Measurements from ENCODE around the gene DLST. TPM values are rescaled to one million over a fixed set of nuclear protein-coding genes. Genes with fewer than 3 reads are reported as not detected.

DLST gene
- total RNA-seq, 1 experiment from 2014 or later = 112 TPM

GRCh38 chr14:74881431-74882102 lies at the start of gene DLST (continued):
- TF ChIP-seq IRF2 (CRISPR knock-in tag; IDR thresholded peaks at IDR 0.05; ENCODE audit: borderline replicate concordance, low read depth) (no peak), KAT7 (CRISPR knock-in tag; IDR thresholded peaks at IDR 0.05; ENCODE audit: borderline replicate concordance) (0 out of 2 replicates have a peak, but pooled peaks have one; percentile 94), ZNF532 (CRISPR knock-in tag; IDR thresholded peaks at IDR 0.05; ENCODE audit: borderline replicate concordance) (no peak), ZSCAN18 (CRISPR knock-in tag; IDR thresholded peaks at IDR 0.05) (no peak), ZBTB43 (CRISPR knock-in tag; IDR thresholded peaks at IDR 0.05) (no peak), HMGA2 (CRISPR knock-in tag; IDR thresholded peaks at IDR 0.05) (no peak), USF2 (CRISPR knock-in tag; IDR thresholded peaks at IDR 0.05) (peak; percentile 31; the same call in 1 of the 2 replicates), NR1H2 (CRISPR knock-in tag; IDR thresholded peaks at IDR 0.05) (no peak), ZNF138 (CRISPR knock-in tag; conservative IDR thresholded peaks at IDR 0.05) (no peak), SMAD3 (CRISPR knock-in tag; IDR thresholded peaks at IDR 0.05; ENCODE audit: borderline replicate concordance) (no peak), E2F4 (CRISPR knock-in tag; IDR thresholded peaks at IDR 0.05; ENCODE audit: borderline replicate concordance, low read depth) (no peak), TCF7 (CRISPR knock-in tag; IDR thresholded peaks at IDR 0.05; ENCODE audit: low read depth) (no peak; the same call in 1 of the 2 replicates), ARID4B (CRISPR knock-in tag; IDR thresholded peaks at IDR 0.05; ENCODE audit: borderline replicate concordance) (peak; percentile 74; the same call in 1 of the 2 replicates), EMX1 (CRISPR knock-in tag; IDR thresholded peaks at IDR 0.05) (no peak), RORB (CRISPR knock-in tag; IDR thresholded peaks at IDR 0.05) (no peak), PRRX2 (CRISPR knock-in tag; IDR thresholded peaks at IDR 0.05) (no peak), ESRRA (CRISPR knock-in tag; IDR thresholded peaks at IDR 0.05; ENCODE audit: borderline replicate concordance) (peak; percentile 83; the same call in 1 of the 2 replicates), FOXP1 (CRISPR knock-in tag; IDR thresholded peaks at IDR 0.05; ENCODE audit: borderline replicate concordance) (no peak; the same call in 1 of the 2 replicates), IRF1 (CRISPR knock-in tag; IDR thresholded peaks at IDR 0.05) (no peak), ZNF281 (CRISPR knock-in tag; IDR thresholded peaks at IDR 0.05) (no peak), MYBL2 (CRISPR knock-in tag; IDR thresholded peaks at IDR 0.05) (no peak)
